Activated CD8-positive, alpha-beta memory T cell treated with anti-CD3 and anti-CD28 coated beads for 36 hours (primary cell): ENCODE data around the gene PAQR7. TPM values are rescaled to one million over a fixed set of nuclear protein-coding genes. Genes with fewer than 3 reads are reported as not detected.

Source experiments
- CTCF ChIA-PET: fragments of 350-600 bp; sonication (Branson Sonifier 250); formaldehyde crosslinking; loops from one replicate; lab custom pipeline; 2021; ENCODE audit warnings: antibody characterized with exemption; lab: Charles Lee
- POLR2A ChIA-PET: fragments of 350-600 bp; sonication (Branson Sonifier 250); formaldehyde crosslinking; loops from one replicate; lab custom pipeline; 2021; ENCODE audit warnings: antibody characterized with exemption; lab: Charles Lee
- total RNA-seq, 2 experiments: library from RNA; stranded (reverse); gene quantifications; one replicate each; pipeline ENCODE4 v1.2.3, GENCODE V29; 2021

PAQR7 gene
- total RNA-seq, 2 experiments from 2014 or later: 8.9 to 10.3 TPM

DNA sequence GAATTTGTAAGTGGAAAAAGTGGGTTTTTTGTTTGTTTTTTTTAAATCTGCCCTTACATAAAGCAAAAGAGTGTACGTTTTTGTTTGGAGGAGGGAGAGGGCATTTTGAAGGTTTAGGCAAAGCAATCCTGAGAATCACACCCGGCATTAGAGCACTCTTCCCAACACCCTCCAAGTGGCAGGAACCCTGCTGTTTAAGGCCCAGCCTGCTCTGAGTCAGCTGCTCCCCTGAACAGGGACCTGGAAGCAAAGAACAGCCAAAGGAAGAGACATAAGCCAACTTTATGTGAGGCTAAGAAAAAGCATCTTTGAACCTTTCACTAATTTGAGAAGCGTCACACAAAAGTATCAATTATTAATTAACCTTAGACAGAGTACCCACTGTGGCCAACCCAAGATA lies 38.8 kb downstream of the PAQR7 start:
- ChIA-PET POLR2A (no interaction called here), CTCF (interaction anchor here (1.7 kb wide), 1 partner anchor 38 kb away, joined by 3 read pairs; no protein-coding TSS in a partner anchor)

DNA sequence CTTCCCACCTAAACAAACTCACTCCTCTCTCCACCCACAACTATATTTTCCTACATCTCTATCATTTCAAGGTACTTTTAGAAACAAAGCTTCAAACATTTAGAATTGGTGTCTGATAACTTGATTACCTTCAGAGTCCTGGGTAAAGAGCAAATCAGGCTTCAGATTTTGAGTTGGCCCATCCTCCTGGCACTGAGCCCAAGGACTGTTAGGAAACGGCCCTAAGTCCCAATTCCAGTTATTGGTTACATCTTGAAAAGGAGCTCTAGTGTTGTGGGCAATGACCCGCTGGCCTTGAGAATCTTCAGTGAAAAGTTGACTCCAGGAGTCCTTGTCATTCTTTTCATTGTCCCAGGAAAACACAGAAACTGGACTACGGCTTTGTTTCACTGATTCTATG lies 40.6 kb downstream of the PAQR7 start:
- ChIA-PET POLR2A (interaction anchor here (0.9 kb wide), 1 partner anchor 933 kb away, joined by 8 read pairs; no protein-coding TSS in a partner anchor), CTCF (interaction anchor here (0.6 kb wide), 1 partner anchor 27 kb away, joined by 4 read pairs; no protein-coding TSS in a partner anchor)

DNA sequence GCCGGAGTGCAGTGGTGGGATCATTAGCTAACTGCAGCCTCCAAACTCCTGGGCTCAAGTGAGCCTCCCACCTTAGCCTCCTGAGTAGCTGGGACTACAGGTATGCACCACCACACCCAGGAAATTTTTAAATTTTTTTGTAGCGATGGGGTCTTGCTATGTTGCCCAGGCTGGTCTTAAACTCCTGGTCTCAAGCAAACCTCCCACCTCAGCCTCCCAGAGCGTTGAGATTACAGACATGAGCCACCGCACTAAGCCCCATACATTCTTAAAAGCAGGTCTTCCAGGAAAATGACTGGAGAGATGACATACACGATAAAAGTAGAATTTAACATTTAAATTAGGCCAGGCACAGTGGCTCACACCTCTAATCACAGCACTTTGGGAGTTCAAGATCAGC lies 42.4 kb downstream of the PAQR7 start:
- ChIA-PET POLR2A (no interaction called here), CTCF (no interaction called here)

DNA sequence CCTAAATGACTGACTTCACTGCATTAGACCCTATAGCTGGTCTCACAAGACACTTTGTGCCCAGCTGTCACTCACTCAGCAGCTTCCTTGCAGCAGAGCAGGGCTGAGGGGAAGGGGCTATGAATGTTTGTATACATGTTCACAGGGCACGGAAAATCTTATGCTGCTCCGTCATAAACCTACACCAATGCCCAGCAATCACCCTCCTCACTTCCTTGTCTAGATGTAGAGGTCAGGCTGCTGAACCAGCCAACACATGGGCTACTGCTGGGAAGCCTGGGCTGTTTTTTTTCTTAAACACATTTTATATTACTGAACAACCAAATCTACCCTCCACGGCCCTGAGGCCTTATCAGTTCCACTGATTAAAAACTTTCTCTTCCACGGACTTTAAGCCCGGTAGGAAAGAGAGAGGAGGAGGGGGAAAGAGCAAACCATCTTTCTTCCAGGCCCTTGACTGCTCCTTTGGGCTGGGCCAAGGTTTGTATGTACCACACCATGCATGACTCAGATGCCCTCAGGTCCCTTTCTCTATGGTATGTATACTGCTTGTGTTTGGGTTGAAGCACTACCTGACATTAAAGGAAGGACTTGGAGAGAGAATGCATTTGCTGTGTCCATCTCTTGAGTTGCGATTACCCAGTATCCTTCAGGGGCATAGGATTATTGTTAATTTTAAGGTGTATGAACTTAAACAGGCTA lies 43.0 kb downstream of the PAQR7 start:
- CTCF ChIA-PET: no interaction called here

DNA sequence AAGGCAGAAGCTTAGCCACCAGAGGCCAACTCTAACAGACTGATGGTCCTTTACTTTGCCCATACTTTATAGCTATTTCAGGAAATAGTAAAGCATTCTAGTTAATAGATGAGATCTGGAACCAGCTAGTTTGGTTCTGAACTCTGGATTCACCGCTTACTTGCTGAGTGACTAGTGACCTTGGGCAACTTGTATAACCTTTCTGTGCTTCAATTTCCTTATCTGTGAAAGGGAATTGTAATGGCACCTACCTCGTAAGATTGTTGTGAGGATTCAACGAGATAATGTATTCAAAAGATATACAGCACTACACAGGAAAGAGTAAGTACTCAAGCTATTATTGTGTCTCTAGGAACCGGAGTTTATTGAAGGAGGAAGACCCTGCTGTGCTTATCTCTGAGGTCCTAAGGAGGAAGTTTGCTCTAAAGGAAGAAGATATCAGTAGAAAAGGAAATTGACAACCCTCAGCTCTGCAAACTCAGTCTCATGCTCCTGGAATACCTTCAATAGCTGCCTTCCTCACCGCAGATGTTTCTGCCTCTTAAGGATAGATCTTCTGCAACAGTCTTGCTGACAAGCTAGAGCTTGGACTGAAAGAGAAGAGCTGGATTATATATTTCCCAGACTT lies 43.8 kb downstream of the PAQR7 start:
- POLR2A ChIA-PET: no interaction called here
- CTCF ChIA-PET: interaction anchor here (1.8 kb wide), 1 partner anchor 12 kb away, joined by 4 read pairs; the partner anchor contains the start of gene MTFR1L

More for the DNA sequence above, 43.0 kb downstream of the PAQR7 start:
- POLR2A ChIA-PET: no interaction called here

DNA sequence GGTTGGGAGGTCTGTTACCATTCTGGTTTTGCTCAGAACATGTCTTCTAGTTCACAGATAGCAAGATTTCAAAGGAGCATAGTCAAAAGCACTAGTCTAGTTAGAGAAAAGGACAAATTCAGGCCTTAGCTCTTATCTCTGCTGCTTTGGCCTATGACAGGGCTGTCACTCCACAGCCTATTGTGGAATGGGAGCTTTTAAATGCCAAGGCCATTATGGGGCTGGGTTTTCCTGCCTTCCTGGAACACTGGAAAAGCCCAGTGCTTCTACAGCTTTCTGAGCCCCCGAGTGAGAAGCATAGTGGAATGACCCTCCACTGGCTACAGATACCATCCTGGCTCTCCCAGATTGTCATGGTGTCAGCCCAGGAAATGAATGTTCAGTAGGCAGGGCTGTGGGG lies 46.5 kb downstream of the PAQR7 start:
- POLR2A ChIA-PET: no interaction called here

DNA sequence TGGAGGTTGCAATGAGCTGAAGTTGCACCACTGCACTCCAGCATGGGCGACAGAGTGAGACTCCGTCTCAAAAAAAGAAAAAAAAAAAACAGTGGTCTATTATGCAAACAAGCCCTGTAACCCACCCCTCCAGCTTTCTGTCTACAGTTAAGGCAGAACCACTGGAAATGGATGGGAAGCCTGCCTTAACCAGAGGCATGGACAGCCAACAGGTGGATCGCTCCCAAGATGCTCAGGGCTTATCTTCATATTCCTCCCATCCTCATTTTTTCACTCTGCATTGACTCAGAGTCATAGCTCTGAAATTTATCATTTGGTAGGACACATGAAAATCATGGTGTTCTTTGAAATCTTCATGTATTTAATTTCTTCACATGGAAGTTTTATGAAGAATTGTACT lies 47.0 kb downstream of the PAQR7 start:
- POLR2A ChIA-PET: no interaction called here
- CTCF ChIA-PET: no interaction called here

More for the DNA sequence above, 46.5 kb downstream of the PAQR7 start:
- CTCF ChIA-PET: no interaction called here

DNA sequence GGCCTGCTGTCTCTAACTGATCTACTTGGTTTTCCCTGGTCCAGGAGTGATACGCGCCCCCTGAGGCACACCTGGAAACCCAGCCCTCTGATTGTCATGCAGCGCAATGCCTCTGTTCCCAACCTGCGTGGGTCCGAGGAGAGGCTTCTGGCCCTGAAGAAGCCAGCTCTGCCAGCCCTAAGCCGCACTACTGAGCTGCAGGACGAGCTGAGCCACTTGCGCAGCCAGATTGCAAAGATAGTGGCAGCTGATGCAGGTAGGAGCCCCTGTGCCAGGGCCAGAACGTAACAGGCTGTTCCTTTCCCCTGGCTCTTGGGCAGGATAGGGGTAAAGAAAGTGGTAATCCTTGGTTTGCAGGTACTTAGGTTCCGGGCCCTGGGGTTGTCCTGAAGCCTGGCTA lies 48.9 kb downstream of the PAQR7 start:
- ChIA-PET POLR2A (interaction anchor here (1.1 kb wide), 1 partner anchor 495 kb away, joined by 3 read pairs; no protein-coding TSS in a partner anchor), CTCF (no interaction called here)

DNA sequence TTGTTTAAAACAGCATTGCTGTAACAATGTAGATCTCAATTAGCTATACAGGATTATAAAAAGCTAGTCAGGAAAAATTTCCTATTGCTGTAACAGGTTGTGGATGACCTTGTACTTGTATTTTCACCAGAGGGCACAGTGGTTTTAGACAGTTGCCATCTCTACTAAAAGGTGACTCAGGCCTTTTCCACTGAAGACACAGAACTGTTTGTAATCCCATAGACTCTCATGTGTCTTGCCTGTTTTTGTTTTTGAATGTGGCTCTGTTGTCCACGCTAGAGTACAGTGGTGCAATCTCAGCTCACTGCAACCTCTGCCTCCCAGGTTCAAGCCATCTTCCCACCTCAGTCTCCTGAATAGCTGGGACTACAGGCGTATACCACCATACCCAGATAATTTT lies 49.9 kb downstream of the PAQR7 start:
- ChIA-PET CTCF (no interaction called here), POLR2A (no interaction called here)

DNA sequence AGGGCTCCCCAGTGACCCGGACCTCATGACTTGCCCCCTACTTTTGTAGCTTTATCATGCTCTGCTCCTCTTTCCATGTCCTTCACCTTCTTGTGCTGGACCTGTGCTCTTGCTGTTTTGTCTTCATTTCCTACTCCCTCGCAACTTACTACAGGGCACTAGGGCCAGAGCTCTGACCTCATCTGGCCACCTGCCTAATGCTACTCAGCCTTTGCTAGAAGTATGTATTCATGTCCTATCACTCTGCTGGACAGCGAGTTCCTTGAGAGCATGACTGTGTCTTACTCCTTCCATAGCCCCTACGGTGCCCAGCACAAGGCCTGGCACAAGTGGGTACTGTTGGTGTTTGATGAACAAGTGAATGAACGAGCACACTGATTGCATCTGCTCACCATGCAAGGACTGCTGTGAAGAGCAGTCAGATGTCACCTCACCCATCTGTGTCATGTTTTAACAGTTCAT lies 53.8 kb downstream of the PAQR7 start:
- POLR2A ChIA-PET: interaction anchor here (1.1 kb wide), 1 partner anchor 214 kb away, joined by 6 read pairs; no protein-coding TSS in a partner anchor
- CTCF ChIA-PET: no interaction called here

DNA sequence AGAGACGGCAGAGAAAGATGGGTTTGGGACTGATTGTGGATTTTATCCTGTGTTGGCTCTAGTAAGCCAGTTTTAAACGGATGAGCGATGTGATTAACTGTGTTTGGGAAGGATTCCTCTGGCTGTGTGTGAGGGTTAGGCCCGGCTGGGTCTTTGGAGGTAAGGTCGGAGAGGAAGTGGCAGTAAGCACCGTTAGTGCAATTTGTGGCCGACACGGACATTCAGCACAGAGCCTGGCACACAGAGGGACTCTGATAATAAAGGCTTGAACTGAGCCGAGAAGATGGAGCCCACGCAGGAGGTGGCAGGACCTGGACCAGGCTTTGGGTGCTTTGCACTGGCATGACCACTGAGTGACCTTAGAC lies 54.4 kb downstream of the PAQR7 start:
- CTCF ChIA-PET: no interaction called here
- POLR2A ChIA-PET: interaction anchor here (1.0 to 1.3 kb wide), 2 partner anchors 22 to 55 kb away, joined by 3 read pairs; no protein-coding TSS in a partner anchor

DNA sequence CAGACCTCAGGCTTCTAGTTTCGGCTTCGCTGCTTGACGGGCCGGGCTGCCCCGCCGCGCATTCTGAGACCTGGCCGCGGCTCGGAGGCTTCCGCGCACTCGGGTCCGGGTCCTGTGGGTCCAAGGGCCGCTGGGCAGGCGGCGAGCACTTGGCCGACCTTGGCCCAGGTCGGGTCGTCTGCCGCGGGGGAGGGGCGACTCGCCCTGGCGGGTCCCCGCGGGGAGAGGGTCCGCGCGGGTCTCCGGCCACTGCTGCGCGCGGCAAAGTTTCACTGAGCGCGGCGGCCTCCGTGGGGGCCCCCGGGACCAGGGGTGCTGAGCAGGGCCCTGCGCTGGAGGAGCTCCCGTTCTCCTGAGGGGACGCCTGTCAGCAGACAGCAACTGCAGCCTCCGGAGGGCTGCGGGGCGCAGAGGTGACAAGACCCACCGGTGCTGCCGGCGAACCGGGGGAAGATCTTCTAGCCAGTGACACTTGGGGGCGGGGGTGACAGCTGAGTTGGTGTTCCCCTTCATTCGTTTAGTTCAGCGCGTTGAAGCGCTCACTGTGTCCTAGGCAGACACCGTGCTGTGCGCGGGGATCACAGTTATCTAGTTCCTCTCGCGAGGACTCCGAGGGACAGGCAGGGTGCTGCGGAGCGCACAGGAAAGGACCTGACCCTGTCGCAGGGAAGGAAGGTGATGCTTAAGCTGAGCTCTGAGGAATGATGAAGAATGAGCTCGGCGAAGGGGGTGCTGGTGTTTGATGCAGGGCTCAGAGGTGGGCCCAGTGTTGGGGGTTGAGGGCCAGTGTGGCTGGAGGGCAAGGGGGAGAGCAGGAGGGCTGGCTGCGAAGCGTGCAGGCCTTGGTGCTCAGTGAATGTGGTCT lies 55.0 kb downstream of the PAQR7 start:
- ChIA-PET CTCF (interaction anchor here (0.6 to 0.9 kb wide), 2 partner anchors 12 to 71 kb away, joined by 3 read pairs; no protein-coding TSS in a partner anchor), POLR2A (interaction anchor here (0.7 to 1.5 kb wide), 6 partner anchors 21 to 392 kb away, joined by 3 to 6 read pairs (median 3); partner anchors contain the start of gene STMN1)

DNA sequence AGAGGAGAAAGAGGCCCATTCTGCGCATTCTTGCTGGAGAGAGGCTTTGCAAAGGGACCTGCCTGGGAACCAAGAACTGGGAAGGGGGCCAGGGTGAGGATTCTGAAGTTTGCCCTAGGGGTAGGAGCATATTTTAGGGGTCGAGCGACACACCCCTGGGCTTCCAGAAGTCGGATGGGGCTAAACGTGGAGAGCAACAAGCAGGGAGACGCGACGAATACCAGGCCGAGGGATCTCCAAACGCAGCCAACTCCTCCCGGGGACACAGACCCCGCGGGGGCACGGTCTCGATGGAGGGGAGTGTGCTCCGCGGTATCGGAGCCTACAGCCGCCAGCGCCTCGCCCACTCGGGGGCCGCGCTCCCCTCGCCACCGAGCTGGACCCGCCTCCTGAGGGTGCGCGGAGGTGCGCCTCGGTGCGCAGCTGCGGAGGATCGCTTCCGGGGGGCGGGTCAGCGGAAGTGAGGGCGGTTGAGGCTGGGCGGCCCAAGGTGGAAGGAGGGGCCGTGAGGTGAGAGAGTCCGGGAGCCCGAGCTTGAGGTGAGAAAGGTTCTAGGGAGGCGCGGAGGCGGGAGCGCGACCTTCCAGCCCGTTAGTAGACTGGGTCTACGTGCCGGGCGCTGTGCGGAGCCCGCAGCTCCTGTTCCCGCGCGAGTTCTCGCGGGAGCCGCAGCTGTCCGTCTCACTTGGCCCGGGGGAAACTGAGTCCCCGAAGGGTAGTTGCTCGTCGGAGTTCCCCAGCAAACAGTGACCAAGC lies 55.8 kb downstream of the PAQR7 start, which contains the start of gene MTFR1L:
TSS of gene MTFR1L (plus strand) at position 464 of the 756 bp plus-strand sequence. CDS start 3,151 bp downstream, outside the sequence.
- ChIA-PET POLR2A (interaction anchor here (0.7 to 1.5 kb wide), 5 partner anchors 55 to 391 kb away, joined by 3 to 6 read pairs (median 3); partner anchors contain the start of gene STMN1), CTCF (interaction anchor here (0.6 to 0.9 kb wide), 3 partner anchors 11 to 72 kb away, joined by 3 to 4 read pairs (median 3); no protein-coding TSS in a partner anchor)

DNA sequence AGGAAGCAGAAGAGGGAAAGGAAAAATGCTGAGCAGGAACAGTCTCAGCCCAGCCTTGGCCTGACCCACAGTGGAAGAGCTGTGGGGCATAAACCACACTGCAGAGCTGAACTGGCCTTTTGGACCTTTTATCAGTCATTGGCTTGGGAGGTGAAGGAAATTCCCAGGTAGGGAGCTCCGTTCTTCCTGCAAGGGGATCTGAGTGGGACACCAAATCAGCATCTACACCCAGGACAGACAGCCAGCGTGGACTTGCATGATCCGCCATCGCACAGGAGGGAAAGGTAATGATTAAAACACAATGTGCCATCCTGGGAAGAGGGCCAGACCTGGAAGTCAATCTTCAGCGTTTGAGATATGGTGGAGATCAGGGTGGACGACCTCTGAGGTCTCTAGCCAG lies 56.9 kb downstream of the PAQR7 start:
- CTCF ChIA-PET: no interaction called here
- POLR2A ChIA-PET: no interaction called here

DNA sequence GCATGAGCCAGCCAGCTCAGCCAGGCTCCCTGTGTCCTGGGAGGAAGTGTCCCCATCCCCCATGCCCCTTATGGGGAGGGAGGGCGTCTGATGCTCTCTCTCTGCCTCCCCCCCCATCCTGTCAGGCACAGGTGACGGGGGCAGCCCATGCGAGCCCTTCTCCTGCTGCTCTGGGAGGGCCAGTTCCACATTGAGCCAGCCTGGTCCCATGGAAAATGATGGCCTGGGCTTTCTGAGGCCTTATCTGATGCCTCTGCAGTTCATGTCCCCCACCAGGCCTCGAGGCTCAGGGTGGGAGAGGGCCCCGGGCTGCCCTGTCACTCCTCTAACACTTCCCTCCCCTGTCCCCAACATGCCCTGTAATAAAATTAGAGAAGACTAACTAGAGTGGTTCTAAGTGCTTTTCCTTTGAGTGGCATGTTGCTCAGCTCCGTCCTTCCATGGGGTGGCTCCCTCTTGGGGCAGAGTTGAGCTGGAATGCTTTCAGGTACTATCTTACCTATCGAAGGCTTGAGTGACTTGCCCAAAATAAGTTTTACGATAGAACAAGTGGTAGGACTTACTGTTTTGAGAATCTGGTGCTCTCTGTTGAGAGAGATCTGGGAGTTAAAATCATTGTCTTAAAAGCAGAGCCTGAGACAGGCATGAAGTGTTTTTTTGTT lies 57.5 kb downstream of the PAQR7 start:
- POLR2A ChIA-PET: no interaction called here
- CTCF ChIA-PET: no interaction called here

DNA sequence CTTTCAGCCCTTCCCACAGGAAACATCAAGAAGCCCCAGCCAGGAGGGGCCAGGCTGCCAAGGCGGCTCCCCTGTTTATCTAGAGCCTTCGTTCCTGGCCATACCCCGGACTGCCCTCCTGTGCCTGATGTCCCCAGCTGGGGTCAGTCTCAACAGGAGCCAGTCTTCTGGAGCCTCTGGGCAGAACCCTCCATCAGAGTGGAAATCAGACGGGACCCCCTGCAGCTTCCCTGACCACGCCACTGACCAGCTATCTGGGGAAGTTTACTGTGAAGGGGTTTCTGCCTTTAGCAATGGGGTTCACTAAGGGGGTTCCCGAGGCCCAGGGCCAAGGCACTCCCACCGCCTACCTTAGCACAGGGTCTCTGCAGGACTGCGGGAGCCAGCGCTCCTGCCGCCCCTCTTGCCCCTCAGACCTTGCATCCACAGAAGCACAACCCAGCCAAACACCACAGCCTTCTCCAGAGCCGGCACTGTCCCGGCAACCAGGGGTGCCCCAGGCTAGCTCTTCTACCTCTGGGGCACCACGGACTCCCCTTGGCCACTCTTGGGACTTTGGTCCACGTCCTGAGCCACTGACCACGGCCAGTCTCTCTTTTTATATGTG lies 59.3 kb downstream of the PAQR7 start:
- ChIA-PET CTCF (no interaction called here), POLR2A (no interaction called here)
